HepG2 (cell line): ENCODE results near the gene NAA16. TPM values are rescaled to one million over a fixed set of nuclear protein-coding genes. Genes with fewer than 3 reads are reported as not detected.

Experiments used
- ATF1 ChIP-seq: IDR thresholded peaks from 2 replicates; pipeline ENCODE4 v1.6.1; 2016; ENCODE audit warnings: mild to moderate bottlenecking, control low read depth
- CBX1 ChIP-seq: IDR thresholded peaks from one replicate; pipeline ENCODE4 v1.6.1; 2016; ENCODE audit warnings: antibody characterized with exemption, low read depth
- FOSL1 ChIP-seq: sonication (generic); formaldehyde crosslinking; IDR thresholded peaks from 2 replicates; pipeline ENCODE4 v1.9.0; 2021; ENCODE audit warnings: missing genetic modification reagents, borderline replicate concordance
- ISX ChIP-seq: sonication (generic); formaldehyde crosslinking; conservative IDR thresholded peaks from 2 replicates; pipeline ENCODE4 v1.5.0; 2020; ENCODE audit warnings: missing genetic modification reagents
- KDM6A ChIP-seq: IDR thresholded peaks from 2 replicates; pipeline ENCODE4 v1.6.1; 2016; ENCODE audit warnings: low read depth
- PHF5A ChIP-seq: IDR thresholded peaks from one replicate; pipeline ENCODE4 v1.6.1; 2018; ENCODE audit warnings: low read depth, missing genetic modification reagents; ENCODE audit not compliant: unreplicated experiment
- SNAPC4 ChIP-seq: sonication (generic); formaldehyde crosslinking; IDR thresholded peaks from 2 replicates; pipeline ENCODE4 v1.4.0; 2020; ENCODE audit warnings: mild to moderate bottlenecking, missing genetic modification reagents
- STAT6 ChIP-seq: sonication (generic); formaldehyde crosslinking; IDR thresholded peaks from 2 replicates; pipeline ENCODE4 v1.4.0; 2020; ENCODE audit warnings: missing genetic modification reagents, mild to moderate bottlenecking, borderline replicate concordance
- THYN1 ChIP-seq: sonication (generic); formaldehyde crosslinking; IDR thresholded peaks from 2 replicates; pipeline ENCODE4 v1.8.1; 2023; ENCODE audit warnings: low read depth, mild to moderate bottlenecking, moderate library complexity, missing genetic modification reagents, borderline replicate concordance
- TRIM24 ChIP-seq: sonication (generic); formaldehyde crosslinking; IDR thresholded peaks from 2 replicates; pipeline ENCODE4 v1.8.0; 2022; ENCODE audit warnings: mild to moderate bottlenecking, missing genetic modification reagents
- ZBTB20 ChIP-seq: sonication (generic); formaldehyde crosslinking; IDR thresholded peaks from 2 replicates; pipeline ENCODE4 v1.8.1; 2023; ENCODE audit warnings: missing genetic modification reagents, low read depth, mild to moderate bottlenecking, borderline replicate concordance
- ZBTB4 ChIP-seq: sonication (generic); formaldehyde crosslinking; IDR thresholded peaks from 2 replicates; pipeline ENCODE4 v1.4.0; 2020; ENCODE audit warnings: missing genetic modification reagents, mild to moderate bottlenecking, borderline replicate concordance
- ZNF12 ChIP-seq: sonication (generic); formaldehyde crosslinking; IDR thresholded peaks from 2 replicates; pipeline ENCODE4 v1.5.0; 2020; ENCODE audit warnings: missing genetic modification reagents
- ZNF30 ChIP-seq: sonication (generic); formaldehyde crosslinking; IDR thresholded peaks from 2 replicates; pipeline ENCODE4 v1.5.0; 2020; ENCODE audit warnings: mild to moderate bottlenecking, missing genetic modification reagents
- ZNF34 ChIP-seq: sonication (generic); formaldehyde crosslinking; IDR thresholded peaks from 2 replicates; pipeline ENCODE4 v1.4.0; 2020; ENCODE audit warnings: mild to moderate bottlenecking, missing genetic modification reagents, borderline replicate concordance
- ZNF414 ChIP-seq: sonication (generic); formaldehyde crosslinking; IDR thresholded peaks from 2 replicates; pipeline ENCODE4 v1.5.0; 2020; ENCODE audit warnings: missing genetic modification reagents
- ZNF432 ChIP-seq: sonication (generic); formaldehyde crosslinking; IDR thresholded peaks from 2 replicates; pipeline ENCODE4 v1.5.0; 2020; ENCODE audit warnings: missing genetic modification reagents, mild to moderate bottlenecking, borderline replicate concordance
- ZNF567 ChIP-seq: sonication (generic); formaldehyde crosslinking; IDR thresholded peaks from 2 replicates; pipeline ENCODE4 v1.8.1; 2023; ENCODE audit warnings: mild to moderate bottlenecking, missing genetic modification reagents, borderline replicate concordance
- ZNF713 ChIP-seq: sonication (generic); formaldehyde crosslinking; IDR thresholded peaks from 2 replicates; pipeline ENCODE4 v1.4.0; 2020; ENCODE audit warnings: mild to moderate bottlenecking, missing genetic modification reagents
- polyA plus RNA-seq, 8 experiments: library from polyadenylated mRNA; depleted of rRNA in 3 of 8; stranded (reverse) in 7 of 8; unstranded in 1 of 8; fragments of >200 nt; fragmentation: Illumina TruSeq in 4 of 8; extraction: Trizol in 4 of 8; gene quantifications; 2 replicates each; pipeline versions ENCODE4 v1.2.1 to v1.2.3, GENCODE V29; 2011 to 2016; ENCODE audit warnings: low read depth in 4 of 8, missing spikeins in 1 of 8, mixed read lengths in 1 of 8; ENCODE audit not compliant: insufficient read depth in 1 of 8
- total RNA-seq, 5 experiments: library from RNA; depleted of rRNA; stranded (reverse); fragments of >200 nt; fragmentation: Illumina TruSeq; extraction: Trizol; gene quantifications; 2 replicates each; pipeline ENCODE4 v1.2.3, GENCODE V29; 2016; ENCODE audit warnings: low read depth in 1 of 5

The NAA16 gene
- total and polyA plus RNA-seq, 2 of the 13 experiments (the other 11 are each of a cell fraction or from before 2014, with no cell fraction given) = 9.2 to 15.1 TPM

- TF ChIP-seq ZNF432 (CRISPR knock-in tag) (no peak), PHF5A (no peak), ZNF567 (no peak; the same call in 1 of the 2 replicates), ZNF34 (CRISPR knock-in tag) (no peak), ZNF713 (no peak), ZBTB20 (CRISPR knock-in tag) (no peak), THYN1 (CRISPR knock-in tag) (no peak), ATF1 (CRISPR knock-in tag) (no peak), ZBTB4 (CRISPR knock-in tag) (no peak), ZNF30 (CRISPR knock-in tag) (no peak), FOSL1 (0 out of 2 replicates have a peak, but pooled peaks have one; percentile 10), TRIM24 (CRISPR knock-in tag) (no peak), ISX (CRISPR knock-in tag) (no peak), CBX1 (peak; percentile 80), KDM6A (CRISPR knock-in tag) (no peak), ZNF414 (CRISPR knock-in tag) (0 out of 2 replicates have a peak, but pooled peaks have one; percentile 20), STAT6 (CRISPR knock-in tag) (no peak), SNAPC4 (CRISPR knock-in tag) (no peak), ZNF12 (CRISPR knock-in tag) (no peak)
Measured at GRCh38 chr13:41310963-41311405, at the start of gene NAA16 (continued).
